GM15510 (cell line): Measurements from ENCODE around the gene OR5M3.

Experiments
- POLR2A ChIP-seq: IDR thresholded peaks from 3 replicates; pipeline ENCODE4 v1.6.1; 2011; ENCODE audit warnings: borderline replicate concordance; ENCODE audit not compliant: insufficient read length; ENCODE audit errors: extremely low read depth

The OR5M3 gene

GRCh38 chr11:56473252-56473651, at the start of gene OR5M3:
Gene OR5M3, minus strand, starts transcription at chr11:56473352. Its CDS starts 2,855 bp downstream, at chr11:56470497.
- no peak for TF ChIP-seq POLR2A

- no peak for TF ChIP-seq POLR2A
Observed at GRCh38 chr11:56522008-56522407, 48.9 kb upstream of the OR5M3 start.

GRCh38 chr11:56513280-56513679, 40.1 kb upstream of the OR5M3 start:
- no peak for TF ChIP-seq POLR2A

GRCh38 chr11:56509439-56509838, 36.3 kb upstream of the OR5M3 start:
- no peak for TF ChIP-seq POLR2A

GRCh38 chr11:56497010-56497409, 23.9 kb upstream of the OR5M3 start:
- no peak for TF ChIP-seq POLR2A

GRCh38 chr11:56495117-56495516, 22.0 kb upstream of the OR5M3 start:
- TF ChIP-seq POLR2A, result no peak

- TF ChIP-seq POLR2A, result no peak
Observed at GRCh38 chr11:56491270-56491669, 18.1 kb upstream of the OR5M3 start, which contains the start of gene OR5M8. Gene OR5M8, minus strand, starts transcription at chr11:56491370. Its CDS starts 0 bp downstream, at chr11:56491370.

- no peak for TF ChIP-seq POLR2A
Observed at GRCh38 chr11:56486801-56487200, 13.6 kb upstream of the OR5M3 start.

GRCh38 chr11:56474729-56475235, 1.6 kb upstream of the OR5M3 start:
- no peak for TF ChIP-seq POLR2A

- no peak for TF ChIP-seq POLR2A
Observed at GRCh38 chr11:56457076-56457475, 16.1 kb downstream of the OR5M3 start.

GRCh38 chr11:56453521-56453920, 19.6 kb downstream of the OR5M3 start:
- TF ChIP-seq POLR2A, result no peak
